ENCODE measurements around the gene ERLIN1. TPM values are rescaled to one million over a fixed set of nuclear protein-coding genes. Genes with fewer than 3 reads are reported as not detected.

The ERLIN1 gene
- total RNA-seq, 4 donors from 2014 or later = 22.6 to 43.9 (median 24.0) TPM

DNA sequence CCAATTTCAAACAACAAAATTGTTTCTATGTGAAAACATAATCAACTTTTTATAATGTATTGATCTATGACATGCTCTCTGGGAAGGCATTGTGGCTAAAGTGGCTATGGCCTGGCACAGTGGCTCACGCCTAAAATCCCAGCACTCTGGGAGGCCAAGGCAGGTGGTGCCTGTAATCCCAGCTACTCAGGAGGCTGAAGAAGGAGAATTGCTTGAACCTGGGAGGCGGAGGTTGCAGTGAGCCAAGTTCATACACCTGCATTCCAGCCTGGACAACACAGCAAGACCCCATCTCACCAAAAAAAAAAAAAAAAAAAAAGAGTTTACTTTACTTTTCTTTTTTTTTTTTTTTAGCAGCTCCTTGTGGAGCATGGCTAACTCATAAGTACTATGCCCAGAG lies 65.3 kb downstream of the ERLIN1 start:
- TF ChIP-seq, protein P1, sequence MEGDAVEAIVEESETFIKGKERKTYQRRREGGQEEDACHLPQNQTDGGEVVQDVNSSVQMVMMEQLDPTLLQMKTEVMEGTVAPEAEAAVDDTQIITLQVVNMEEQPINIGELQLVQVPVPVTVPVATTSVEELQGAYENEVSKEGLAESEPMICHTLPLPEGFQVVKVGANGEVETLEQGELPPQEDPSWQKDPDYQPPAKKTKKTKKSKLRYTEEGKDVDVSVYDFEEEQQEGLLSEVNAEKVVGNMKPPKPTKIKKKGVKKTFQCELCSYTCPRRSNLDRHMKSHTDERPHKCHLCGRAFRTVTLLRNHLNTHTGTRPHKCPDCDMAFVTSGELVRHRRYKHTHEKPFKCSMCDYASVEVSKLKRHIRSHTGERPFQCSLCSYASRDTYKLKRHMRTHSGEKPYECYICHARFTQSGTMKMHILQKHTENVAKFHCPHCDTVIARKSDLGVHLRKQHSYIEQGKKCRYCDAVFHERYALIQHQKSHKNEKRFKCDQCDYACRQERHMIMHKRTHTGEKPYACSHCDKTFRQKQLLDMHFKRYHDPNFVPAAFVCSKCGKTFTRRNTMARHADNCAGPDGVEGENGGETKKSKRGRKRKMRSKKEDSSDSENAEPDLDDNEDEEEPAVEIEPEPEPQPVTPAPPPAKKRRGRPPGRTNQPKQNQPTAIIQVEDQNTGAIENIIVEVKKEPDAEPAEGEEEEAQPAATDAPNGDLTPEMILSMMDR (IDR thresholded peaks at IDR 0.05; ENCODE audit: low read depth) = no peak

DNA sequence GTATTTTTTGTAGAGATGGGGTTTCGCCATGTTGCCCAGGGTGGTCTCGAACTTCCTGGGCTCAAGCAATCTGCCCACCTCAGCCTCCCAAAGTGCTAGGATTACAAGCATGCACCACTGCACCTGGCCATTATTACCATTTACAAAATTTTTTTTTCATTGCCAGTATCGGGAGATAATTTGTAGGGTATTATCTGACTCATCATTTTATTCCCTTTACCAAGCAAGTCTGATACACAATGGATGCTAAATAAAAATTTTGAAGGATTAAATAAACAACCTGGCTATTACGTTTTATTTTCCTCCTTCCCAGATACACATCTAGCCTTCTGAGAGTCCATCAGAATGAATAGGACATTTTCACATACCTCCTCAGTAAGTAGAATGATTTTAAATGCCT lies 66.1 kb downstream of the ERLIN1 start:
- TF ChIP-seq, protein P1 (IDR thresholded peaks at IDR 0.05; ENCODE audit: low read depth) = no peak

DNA sequence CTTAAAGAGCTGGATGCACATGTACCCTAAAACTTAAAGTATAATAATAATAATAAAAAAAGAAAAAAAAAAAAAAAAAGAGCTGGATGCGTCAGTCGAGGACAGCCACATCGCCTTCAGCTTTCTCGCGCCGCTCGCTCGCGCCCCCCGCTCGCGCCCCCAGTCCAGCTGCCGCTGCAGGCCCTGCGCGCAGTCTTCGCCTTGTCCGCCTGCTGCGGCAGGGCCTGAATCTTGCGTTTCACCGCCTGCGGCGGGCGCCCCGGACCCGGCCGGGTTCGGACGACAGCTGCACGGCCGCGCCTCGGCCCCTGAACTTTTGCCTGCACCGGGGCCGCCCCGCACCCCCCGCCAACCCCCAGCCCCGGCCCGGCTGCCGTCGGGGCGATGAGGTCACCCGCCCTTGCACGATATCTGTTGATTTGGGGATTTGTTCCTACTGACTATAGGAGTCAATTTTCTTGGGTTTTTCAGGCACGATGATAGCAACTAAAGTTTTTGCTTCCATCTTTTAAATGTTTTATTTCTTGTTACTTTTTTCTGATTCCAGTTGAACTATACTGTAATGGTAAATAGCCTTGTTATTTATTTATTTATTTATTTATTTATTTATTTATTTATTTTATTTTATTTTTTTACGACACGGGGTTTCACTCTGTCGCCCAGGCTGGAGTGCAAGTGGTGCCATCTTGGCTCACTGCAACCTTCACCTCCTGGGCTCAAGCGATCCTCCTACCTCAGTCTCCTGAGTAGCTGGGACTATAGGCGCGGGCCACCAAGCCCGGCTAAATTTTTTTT lies 70.7 kb downstream of the ERLIN1 start:
- TF ChIP-seq, protein P1 (IDR thresholded peaks at IDR 0.05; ENCODE audit: low read depth) = no peak

DNA sequence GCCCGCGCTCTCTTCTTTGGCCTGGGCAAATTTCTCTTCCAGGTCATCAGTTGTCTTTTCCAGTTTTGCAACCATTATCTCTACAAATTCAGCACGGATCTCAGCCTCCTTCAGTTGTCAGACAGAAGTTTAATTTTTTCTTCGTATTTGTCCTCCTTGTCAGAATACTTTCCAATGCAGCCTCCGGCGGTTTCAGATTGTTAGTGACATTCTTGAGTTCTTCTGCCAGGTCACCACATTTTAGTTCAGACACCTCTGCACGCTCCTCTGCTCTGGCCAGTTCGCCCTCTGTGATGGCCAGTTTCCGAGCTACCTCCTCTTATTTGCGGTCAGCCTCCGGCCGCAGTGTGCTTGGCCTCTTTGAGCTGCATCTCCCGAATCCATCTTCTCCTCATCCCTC lies 71.4 kb downstream of the ERLIN1 start:
- TF ChIP-seq, protein P1 (IDR thresholded peaks at IDR 0.05; ENCODE audit: low read depth) = no peak

DNA sequence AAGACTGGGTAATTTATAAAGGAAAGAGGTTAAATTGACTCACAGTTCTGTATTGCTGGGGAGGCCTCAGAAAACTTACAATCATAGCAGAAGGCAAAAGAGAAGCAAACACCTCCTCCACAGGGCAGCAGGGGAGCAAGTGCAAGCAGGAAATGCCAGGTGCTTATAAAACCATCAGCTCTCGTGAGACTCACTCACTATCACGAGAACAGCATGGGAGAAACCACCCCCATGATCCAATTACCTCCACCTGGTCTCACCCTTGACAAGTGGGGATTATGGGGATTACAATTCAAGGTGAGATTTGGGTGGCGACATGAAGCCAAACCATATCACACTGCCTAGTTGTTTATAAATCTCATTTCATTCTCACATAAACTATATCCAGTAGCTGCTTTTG lies 76.2 kb downstream of the ERLIN1 start:
- TF ChIP-seq, protein P1 (IDR thresholded peaks at IDR 0.05; ENCODE audit: low read depth) = no peak

DNA sequence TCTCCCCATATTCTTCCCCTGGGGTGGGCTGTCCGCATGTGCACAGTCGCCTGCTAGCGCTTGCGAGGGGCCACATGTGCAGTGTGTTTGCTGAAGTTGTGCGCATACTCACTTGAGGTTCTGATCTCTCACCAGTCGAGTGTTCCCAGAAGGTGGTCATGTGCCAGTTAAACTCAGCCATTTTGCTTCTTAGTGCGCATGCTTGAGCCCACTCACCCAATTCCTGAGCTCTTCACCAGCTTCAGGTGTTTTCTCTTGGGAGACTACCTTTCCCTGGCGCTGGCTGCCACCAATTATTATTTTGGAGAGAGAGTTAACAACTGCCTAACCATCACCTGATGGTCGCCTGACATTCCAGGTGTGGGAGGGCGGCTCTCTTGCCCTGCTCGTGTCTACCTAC lies 79.0 kb downstream of the ERLIN1 start:
- TF ChIP-seq, protein P1 (IDR thresholded peaks at IDR 0.05; ENCODE audit: low read depth) = no peak

DNA sequence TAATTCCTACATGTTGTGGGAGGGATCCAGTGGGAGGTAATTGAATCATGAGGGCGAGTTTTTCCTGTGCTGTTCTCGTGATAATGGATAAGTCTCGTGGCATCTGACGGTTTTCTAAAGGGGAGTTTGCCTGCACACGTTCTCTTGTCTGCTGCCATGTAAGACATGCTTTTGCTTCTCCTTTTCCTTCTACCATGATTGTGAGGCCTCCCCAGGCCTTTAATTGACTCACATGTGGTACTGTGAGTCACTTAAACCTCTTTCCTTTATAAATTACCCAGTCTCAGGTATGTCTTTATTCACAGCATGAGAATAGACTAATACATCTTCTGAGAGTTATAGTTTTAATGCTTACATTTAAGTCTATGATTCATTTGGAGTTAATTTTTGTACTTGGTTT lies 81.5 kb downstream of the ERLIN1 start:
- TF ChIP-seq, protein P1 (IDR thresholded peaks at IDR 0.05; ENCODE audit: low read depth) = no peak
